Measurements from ENCODE around the gene MAGIX.
"Not testable (repeated sequence)": the region's sequence is repeated elsewhere in the genome, so short reads cannot be mapped to it uniquely, and the experiment has no call there.

The MAGIX gene

GRCh38 chrX:49167740-49168108 lies 5.2 kb downstream of the MAGIX start:
- Mint-ChIP-seq H3K9me3 (no peaks in the 10 kb centered on the region), H3K4me1 (peaks cover 43% of the 10 kb centered on the region), H3K27me3 (no peaks in the 10 kb centered on the region), H3K27ac (peak overlapping the region; percentile 93), H3K4me3 (peak overlapping the region; percentile 84), H3K36me3 (ENCODE audit: low read depth) (peaks cover 2% of the 10 kb centered on the region)
- DNase-seq: no peak
- no peak for ATAC-seq

GRCh38 chrX:49171752-49172279 lies 9.3 kb downstream of the MAGIX start, which contains the start of gene PLP2:
Gene PLP2, plus strand, starts transcription at chrX:49171898. Its CDS starts 103 bp downstream, at chrX:49172001.
- Mint-ChIP-seq H3K4me1 (peaks cover 48% of the 10 kb centered on the region), H3K27ac (peak within 1 kb of the TSS; percentile 89), H3K36me3 (ENCODE audit: low read depth) (peaks cover 20% of the 10 kb centered on the region), H3K27me3 (no peaks in the 10 kb centered on the region), H3K9me3 (no peaks in the 10 kb centered on the region), H3K4me3 (peak within 1 kb of the TSS; percentile 88)
- ATAC-seq (peak; percentile 70), DNase-seq (peak; percentile 79)

GRCh38 chrX:49172280-49172780 lies 9.8 kb downstream of the MAGIX start:
- peak; percentile 79 for DNase-seq
- Mint-ChIP-seq H3K4me1 (peaks cover 43% of the 10 kb centered on the region), H3K4me3 (peak overlapping the region; percentile 88), H3K27ac (peak overlapping the region; percentile 89), H3K27me3 (no peaks in the 10 kb centered on the region), H3K9me3 (no peaks in the 10 kb centered on the region), H3K36me3 (ENCODE audit: low read depth) (peaks cover 20% of the 10 kb centered on the region)
- peak; percentile 79 for ATAC-seq

DNA sequence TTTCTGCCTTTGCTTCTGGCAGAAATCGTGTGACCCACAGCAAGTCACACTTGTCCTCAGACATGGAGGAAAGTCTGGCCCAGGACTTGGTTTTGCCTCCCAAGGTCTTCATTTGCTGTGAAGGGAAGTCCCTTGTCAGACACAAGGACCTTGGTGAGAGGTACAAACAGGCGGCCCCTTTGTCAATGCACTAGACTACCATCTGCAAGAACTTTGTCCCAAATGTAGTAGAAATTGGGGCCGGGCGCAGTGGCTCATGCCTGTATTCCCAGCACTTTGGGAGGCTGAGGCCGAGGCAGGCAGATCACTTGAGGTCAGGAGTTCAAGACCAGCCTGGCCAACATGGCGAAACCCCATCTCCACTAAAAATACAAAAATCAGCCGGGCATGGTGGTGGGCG lies 11.0 kb downstream of the MAGIX start:
- H3K4me1 Mint-ChIP-seq: peaks cover 32% of the 10 kb centered on the region
- H3K36me3 Mint-ChIP-seq (ENCODE audit: low read depth): peaks cover 20% of the 10 kb centered on the region
- not testable (repeated sequence) for H3K9me3 Mint-ChIP-seq, ATAC-seq, DNase-seq, H3K27me3 Mint-ChIP-seq
- H3K4me3 Mint-ChIP-seq: peak overlapping the region; percentile 88
- peak overlapping the region; percentile 76 for H3K27ac Mint-ChIP-seq

- no peak for DNase-seq
- no peak overlapping the region for H3K27ac Mint-ChIP-seq
- H3K27me3 Mint-ChIP-seq: no peaks in the 10 kb centered on the region
- peaks cover 27% of the 10 kb centered on the region for H3K4me1 Mint-ChIP-seq
- H3K4me3 Mint-ChIP-seq: peak overlapping the region; percentile 40
- H3K9me3 Mint-ChIP-seq: no peaks in the 10 kb centered on the region
- ATAC-seq: no peak
- peaks cover 24% of the 10 kb centered on the region for H3K36me3 Mint-ChIP-seq (ENCODE audit: low read depth)
Observed at GRCh38 chrX:49174723-49175122, 12.2 kb downstream of the MAGIX start.

GRCh38 chrX:49175435-49176274 lies 13.1 kb downstream of the MAGIX start:
- H3K4me3 Mint-ChIP-seq: no peak overlapping the region
- H3K27me3 Mint-ChIP-seq: no peaks in the 10 kb centered on the region
- ATAC-seq (no peak), DNase-seq (no peak)
- no peak overlapping the region for H3K27ac Mint-ChIP-seq
- peaks cover 26% of the 10 kb centered on the region for H3K36me3 Mint-ChIP-seq (ENCODE audit: low read depth)
- peaks cover 27% of the 10 kb centered on the region for H3K4me1 Mint-ChIP-seq
- no peaks in the 10 kb centered on the region for H3K9me3 Mint-ChIP-seq

GRCh38 chrX:49176421-49177326 lies 14.1 kb downstream of the MAGIX start:
- H3K4me1 Mint-ChIP-seq: peaks cover 27% of the 10 kb centered on the region
- no peak for DNase-seq
- no peak overlapping the region for H3K27ac Mint-ChIP-seq
- H3K27me3 Mint-ChIP-seq: no peaks in the 10 kb centered on the region
- ATAC-seq: no peak
- peaks cover 26% of the 10 kb centered on the region for H3K36me3 Mint-ChIP-seq (ENCODE audit: low read depth)
- no peak overlapping the region for H3K4me3 Mint-ChIP-seq
- no peaks in the 10 kb centered on the region for H3K9me3 Mint-ChIP-seq

DNA sequence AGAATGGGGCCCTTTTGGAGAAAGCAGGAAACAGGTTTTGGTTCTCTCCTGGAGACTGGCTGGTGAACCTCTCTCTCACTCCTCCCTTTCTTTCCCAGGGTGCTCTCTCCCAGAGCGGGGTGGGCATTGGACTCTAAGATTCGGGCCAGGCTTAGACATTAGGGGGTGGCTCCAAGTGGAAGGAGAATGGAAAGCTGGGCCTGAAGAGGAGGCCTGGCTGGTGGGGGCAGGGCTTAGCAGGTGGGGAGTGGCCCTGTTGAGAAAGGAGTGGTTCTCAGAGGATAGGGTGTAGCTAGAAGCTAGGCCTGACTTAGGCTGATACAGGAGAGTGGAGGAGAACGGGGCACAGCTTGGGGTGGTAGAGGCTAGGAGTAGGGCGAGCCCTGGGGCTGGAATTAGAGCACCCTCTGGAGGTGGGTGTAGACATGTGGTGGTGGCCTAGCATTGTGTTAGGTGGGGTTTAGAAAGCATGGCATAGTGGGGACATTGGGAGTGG lies 14.8 kb downstream of the MAGIX start:
- ATAC-seq: peak; percentile 51
- peaks cover 27% of the 10 kb centered on the region for H3K4me1 Mint-ChIP-seq
- H3K27ac Mint-ChIP-seq: peak overlapping the region; percentile 46
- H3K9me3 Mint-ChIP-seq: no peaks in the 10 kb centered on the region
- H3K4me3 Mint-ChIP-seq: no peak overlapping the region
- peaks cover 29% of the 10 kb centered on the region for H3K36me3 Mint-ChIP-seq (ENCODE audit: low read depth)
- DNase-seq: no peak
- no peaks in the 10 kb centered on the region for H3K27me3 Mint-ChIP-seq

GRCh38 chrX:49177873-49178480 lies 15.4 kb downstream of the MAGIX start:
- no peaks in the 10 kb centered on the region for H3K27me3 Mint-ChIP-seq
- H3K36me3 Mint-ChIP-seq (ENCODE audit: low read depth): peaks cover 29% of the 10 kb centered on the region
- ATAC-seq (no peak), DNase-seq (no peak)
- no peak overlapping the region for H3K4me3 Mint-ChIP-seq
- H3K27ac Mint-ChIP-seq: no peak overlapping the region
- no peaks in the 10 kb centered on the region for H3K9me3 Mint-ChIP-seq
- H3K4me1 Mint-ChIP-seq: peaks cover 24% of the 10 kb centered on the region

DNA sequence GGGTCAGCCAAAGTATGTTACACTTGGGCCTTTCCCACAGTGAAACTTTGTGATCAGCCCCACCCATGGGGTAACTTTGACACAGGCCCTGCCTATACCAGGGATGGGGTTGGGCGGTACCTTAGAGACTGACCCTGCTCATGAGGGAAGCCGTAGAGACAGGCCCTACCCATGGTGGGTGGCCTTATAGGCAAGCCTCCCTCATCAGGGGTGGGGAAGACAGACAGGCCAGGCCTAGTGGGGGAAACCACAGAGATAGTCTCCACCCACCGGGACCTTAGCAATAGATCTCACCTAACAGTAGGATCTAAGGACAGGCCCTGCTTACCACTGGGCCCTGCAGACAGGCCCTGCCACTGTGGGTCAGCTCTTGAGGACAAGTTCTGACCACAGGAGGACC lies 16.0 kb downstream of the MAGIX start:
- H3K36me3 Mint-ChIP-seq (ENCODE audit: low read depth): peaks cover 25% of the 10 kb centered on the region

GRCh38 chrX:49179358-49179757 lies 16.8 kb downstream of the MAGIX start:
- H3K27me3 Mint-ChIP-seq: no peaks in the 10 kb centered on the region
- no peaks in the 10 kb centered on the region for H3K9me3 Mint-ChIP-seq
- H3K4me1 Mint-ChIP-seq: peaks cover 17% of the 10 kb centered on the region
- H3K36me3 Mint-ChIP-seq (ENCODE audit: low read depth): peaks cover 25% of the 10 kb centered on the region
- ATAC-seq (no peak), DNase-seq (no peak)
- H3K4me3 Mint-ChIP-seq: no peak overlapping the region
- peak overlapping the region; percentile 8 for H3K27ac Mint-ChIP-seq

More for the DNA sequence above, 16.0 kb downstream of the MAGIX start:
- DNase-seq (no peak), ATAC-seq (no peak)
- H3K27me3 Mint-ChIP-seq: no peaks in the 10 kb centered on the region
- no peak overlapping the region for H3K27ac Mint-ChIP-seq
- H3K4me1 Mint-ChIP-seq: peaks cover 18% of the 10 kb centered on the region
- no peaks in the 10 kb centered on the region for H3K9me3 Mint-ChIP-seq
- H3K4me3 Mint-ChIP-seq: no peak overlapping the region

DNA sequence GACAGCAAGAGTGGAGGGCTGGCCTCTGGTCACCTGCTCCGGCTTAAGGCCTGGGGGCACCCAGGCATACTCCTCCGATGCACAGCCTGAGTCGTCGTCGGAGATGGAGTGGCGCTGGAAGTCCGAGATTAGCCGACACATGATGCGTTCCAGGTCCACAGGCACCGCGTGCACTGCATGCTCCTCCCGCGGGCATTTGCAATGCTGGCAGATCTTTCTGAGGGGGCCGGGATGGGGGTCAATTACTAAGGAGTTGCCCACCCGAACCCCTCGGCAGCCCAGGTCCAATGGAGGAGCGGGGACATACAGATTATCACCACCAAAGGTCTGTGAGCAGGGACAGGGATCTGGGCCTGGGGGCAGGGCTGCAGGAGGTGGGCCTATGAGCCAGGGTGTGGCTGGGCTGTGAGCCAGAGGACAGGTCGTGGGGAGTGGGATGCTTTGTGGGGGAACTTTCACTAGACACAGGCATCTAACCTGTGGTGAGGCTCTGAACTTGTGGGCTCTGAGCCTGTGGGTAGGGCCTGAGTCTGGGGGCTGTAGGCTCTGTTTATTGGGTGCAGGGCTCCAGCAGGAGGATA lies 21.2 kb downstream of the MAGIX start:
- Mint-ChIP-seq H3K9me3 (no peaks in the 10 kb centered on the region), H3K27ac (no peak overlapping the region), H3K36me3 (ENCODE audit: low read depth) (peaks cover 13% of the 10 kb centered on the region), H3K27me3 (no peaks in the 10 kb centered on the region), H3K4me3 (no peak overlapping the region), H3K4me1 (peaks cover 14% of the 10 kb centered on the region)
- DNase-seq (no peak), ATAC-seq (no peak)

- Mint-ChIP-seq H3K9me3 (no peaks in the 10 kb centered on the region), H3K4me1 (peaks cover 17% of the 10 kb centered on the region), H3K36me3 (ENCODE audit: low read depth) (peaks cover 9% of the 10 kb centered on the region), H3K27me3 (no peaks in the 10 kb centered on the region), H3K4me3 (peak overlapping the region; percentile 82), H3K27ac (peak overlapping the region; percentile 54)
- ATAC-seq (peak; percentile 75), DNase-seq (peak; percentile 48)
Observed at GRCh38 chrX:49184294-49185281, 22.0 kb downstream of the MAGIX start.
